Stimulated activated CD4-positive, alpha-beta T cell treated with anti-CD3 and anti-CD28 coated beads, Interleukin-1b, Interleukin-23, amount 100 ng/mL, for 48 hours (primary cell): ENCODE measurements around the gene BPIFB6.

Experiments
- DNase-seq: peaks from one replicate; pipeline ENCODE4 v3.0.0-alpha.2; 2020

Gene BPIFB6

DNA sequence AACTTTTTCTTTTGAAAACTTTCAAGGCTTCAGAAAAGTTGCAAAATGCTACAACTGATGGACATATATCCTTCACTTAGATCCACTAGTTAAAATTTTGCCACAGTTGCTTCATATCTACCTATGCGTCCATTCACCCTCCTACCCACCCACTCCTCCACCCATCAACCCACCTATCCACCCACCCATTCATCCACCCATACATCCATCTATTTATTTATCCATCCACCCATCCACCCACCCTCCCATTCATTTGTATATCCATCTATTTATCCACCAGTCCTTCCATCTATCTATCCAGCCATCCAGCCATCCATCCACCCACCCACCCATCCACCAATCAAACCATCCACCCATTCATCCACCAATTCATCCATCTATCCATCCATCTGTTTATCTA lies 61.6 kb downstream of the BPIFB6 start:
- no peak for DNase-seq

DNA sequence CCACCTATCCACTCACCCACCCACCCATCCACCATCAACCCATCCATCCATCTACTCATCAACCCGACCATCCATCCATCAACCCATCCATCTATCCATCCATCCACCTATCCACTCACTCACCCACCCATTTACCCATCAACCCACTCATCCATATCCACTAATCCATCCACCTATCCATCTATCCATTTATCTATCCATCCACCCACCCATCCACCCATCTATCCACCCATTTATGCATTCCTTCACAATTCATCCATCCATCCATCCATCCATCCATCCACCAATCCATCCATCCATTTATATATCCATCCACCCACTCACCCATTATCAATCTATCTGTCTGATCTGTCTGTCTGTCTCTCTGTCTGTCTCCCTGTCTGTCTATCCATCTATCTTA lies 62.1 kb downstream of the BPIFB6 start:
- DNase-seq, result no peak
